T1000 (cell line): ENCODE data around the gene DAW1.
A peak's percentile ranks its signal among the peaks of the same experiment; 100 is the strongest.
"Not testable (repeated sequence)": the region's sequence is repeated elsewhere in the genome, so short reads cannot be mapped to it uniquely, and the experiment has no call there.

Experiments used
- DNase-seq: peaks from one replicate; lab custom pipeline; 2025; ENCODE audit warnings: mixed read lengths; lab: John Stamatoyannopoulos, UW

Gene DAW1, protein sequence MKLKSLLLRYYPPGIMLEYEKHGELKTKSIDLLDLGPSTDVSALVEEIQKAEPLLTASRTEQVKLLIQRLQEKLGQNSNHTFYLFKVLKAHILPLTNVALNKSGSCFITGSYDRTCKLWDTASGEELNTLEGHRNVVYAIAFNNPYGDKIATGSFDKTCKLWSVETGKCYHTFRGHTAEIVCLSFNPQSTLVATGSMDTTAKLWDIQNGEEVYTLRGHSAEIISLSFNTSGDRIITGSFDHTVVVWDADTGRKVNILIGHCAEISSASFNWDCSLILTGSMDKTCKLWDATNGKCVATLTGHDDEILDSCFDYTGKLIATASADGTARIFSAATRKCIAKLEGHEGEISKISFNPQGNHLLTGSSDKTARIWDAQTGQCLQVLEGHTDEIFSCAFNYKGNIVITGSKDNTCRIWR

DNA sequence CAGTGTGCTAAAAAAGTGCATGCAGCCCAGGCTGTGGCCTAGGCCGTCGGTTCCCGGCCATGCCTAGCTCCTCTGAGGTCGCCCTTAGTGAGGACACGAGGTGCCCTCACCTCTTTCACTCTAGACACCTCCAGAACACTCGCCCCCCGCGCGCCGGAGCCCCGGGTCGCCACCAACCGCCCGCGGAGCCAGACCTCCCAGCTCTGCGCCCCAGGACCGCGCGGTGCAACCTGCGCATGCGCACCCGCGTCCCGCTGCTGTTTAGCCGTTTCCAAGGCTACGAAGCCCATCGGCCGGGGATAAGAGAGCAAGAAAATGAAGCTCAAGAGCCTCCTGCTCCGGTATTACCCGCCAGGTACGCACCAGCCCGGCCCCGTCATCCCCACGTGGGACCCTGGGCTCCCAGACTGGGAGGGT is at the start of gene DAW1:
Gene DAW1, plus strand, starts transcription at position 257 of the 417 bp plus-strand sequence. Its CDS starts 59 bp downstream, at position 316.
- peak; percentile 23 for DNase-seq

DNA sequence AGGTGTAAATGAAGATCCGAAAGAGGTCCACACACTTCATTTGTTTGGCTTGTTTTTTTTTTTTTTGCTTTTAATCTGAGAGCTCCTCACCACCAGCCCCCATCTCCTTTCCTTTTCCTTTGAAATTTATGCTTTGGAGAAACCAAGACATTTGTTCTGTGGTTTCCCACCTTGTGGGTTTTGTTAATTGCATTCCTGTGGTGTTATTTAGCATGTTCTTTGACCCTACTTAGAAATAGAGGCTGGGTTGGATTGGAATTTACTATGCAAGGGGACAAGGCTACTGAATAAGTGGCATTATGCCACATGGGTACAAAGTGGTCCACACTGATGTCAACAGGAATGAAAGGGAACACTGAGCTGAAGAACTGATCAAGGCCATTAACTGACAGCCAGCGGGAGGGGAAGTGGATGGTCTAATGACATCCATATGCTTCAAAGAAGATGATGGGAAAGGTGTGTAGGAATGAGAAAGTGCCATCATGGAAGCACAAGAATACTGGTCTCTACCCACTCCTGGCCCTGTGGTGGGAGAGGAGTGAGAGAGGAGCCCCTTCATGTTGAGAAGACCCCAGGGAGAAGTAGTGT is 48.9 kb upstream of the DAW1 start:
- no peak for DNase-seq

DNA sequence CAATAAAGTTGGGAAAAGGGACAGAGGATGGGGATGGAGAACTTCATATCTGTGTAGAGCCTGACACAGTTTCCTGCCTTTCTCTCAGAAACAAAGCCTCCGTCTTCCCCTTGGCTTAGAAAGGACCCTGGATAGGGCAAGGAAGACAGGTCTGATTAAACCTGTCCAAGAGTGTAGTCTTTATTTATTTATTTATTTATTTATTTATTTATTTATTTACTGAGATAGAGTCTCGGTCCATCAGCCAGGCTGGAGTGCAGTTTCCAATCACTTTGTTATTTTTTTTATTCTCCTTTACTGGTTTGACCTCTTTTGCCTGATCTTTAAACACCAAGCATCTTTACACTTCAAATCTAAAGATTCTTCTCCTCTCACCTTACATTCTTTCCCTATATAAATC is 47.5 kb upstream of the DAW1 start:
- DNase-seq, result no peak

DNA sequence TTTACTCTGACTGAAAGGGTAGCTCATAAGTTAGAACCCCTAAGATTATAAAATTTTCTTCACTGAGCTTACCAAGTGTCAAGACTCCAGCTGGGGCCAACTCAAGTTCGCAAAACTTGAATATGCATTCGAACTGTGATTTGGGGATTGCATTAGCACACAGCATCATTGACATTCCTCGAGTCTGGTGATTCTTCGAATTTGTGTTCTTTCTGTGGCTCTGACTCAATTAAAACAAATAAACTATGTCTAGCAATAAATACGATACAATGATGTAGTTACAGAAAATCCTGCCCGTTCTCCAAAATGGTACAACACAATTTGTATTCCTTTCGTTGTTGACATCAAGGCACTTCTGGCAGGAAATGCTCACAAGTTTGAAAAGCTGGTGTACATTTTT is 46.7 kb upstream of the DAW1 start:
- DNase-seq, result no peak

DNA sequence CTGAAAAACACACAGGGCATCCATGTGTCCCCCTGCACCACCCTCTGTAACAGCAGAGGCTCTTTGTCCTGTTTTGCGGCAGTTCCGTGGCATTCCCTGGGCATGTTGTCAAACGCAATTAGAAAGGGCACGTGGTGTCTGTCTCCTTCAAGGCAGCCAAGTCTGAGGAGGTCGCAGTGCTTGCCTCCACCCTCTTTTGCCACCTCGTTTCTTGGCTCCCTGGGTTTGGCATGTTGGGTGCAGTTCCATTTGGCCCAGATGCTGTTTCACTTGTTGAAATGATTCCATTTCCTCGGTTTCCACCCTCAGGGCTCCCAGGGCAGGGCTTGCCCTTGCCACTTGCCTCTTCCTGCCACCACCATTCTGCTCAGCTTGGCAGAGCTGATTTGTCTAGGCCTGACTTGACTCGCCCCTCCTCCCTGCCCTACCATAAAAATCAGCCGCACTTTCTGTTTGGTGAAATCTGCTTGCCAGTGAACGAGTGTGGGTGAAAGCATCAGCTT is 45.4 kb upstream of the DAW1 start:
- no peak for DNase-seq

DNA sequence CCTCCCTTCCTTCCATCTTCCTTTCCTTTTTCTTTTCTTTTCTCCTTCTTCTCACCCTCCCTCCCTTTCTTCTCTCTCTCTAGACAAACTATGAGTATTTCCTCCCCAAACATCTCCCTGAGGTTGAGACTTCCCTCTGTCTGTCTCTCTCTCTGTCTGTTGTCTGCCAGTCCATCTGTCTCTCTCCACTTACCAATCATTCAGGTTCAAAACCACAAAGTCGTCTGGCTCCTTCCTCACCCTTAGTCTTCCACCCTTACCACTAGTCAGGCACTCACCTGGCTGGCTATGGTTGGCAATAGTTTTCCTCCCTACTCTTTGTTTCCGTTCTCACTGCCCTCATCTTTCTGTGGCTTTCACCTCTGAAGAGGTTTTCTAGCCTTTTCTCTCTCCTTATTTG is 44.9 kb upstream of the DAW1 start:
- no peak for DNase-seq

DNA sequence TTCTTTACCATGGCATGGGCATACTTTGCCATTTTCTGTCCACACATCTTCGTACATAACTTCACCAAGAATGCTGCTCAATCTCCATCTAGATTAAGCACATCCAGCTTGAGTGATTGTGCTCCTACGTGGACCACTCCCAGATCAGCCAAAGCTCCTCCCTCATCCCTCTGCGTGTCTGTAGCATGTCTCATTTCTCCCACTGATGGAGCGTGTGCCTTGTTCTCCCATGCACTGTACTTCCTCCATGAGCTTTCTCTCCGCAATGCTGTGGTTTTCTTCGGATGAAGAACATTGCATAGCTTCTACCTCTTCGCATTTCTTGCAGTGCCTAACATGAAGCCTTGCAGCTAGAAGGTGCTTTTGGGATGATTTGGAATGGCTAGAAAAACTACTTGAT is 44.3 kb upstream of the DAW1 start:
- no peak for DNase-seq

DNA sequence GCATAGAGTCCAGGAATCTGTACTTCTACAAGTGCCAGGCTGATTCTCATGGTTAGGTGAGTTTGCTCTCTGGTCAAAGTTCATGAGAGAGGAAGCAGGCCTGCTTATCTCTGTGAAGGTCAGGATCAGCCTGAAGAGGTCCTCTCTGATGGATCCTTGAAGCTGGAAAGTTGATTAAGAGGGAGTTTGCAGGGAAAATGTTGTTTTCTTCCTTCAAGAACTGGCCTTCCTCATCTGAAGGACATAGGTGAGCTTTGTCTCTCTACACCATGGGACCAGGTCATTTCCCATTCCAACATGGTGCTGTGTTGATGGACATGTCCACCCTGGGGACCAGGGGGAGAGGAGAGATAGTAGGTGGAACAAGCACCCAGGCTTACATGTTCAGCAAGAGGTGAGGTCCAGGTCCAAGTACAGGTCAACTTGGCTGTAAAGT is 42.9 kb upstream of the DAW1 start:
- DNase-seq, result no peak

DNA sequence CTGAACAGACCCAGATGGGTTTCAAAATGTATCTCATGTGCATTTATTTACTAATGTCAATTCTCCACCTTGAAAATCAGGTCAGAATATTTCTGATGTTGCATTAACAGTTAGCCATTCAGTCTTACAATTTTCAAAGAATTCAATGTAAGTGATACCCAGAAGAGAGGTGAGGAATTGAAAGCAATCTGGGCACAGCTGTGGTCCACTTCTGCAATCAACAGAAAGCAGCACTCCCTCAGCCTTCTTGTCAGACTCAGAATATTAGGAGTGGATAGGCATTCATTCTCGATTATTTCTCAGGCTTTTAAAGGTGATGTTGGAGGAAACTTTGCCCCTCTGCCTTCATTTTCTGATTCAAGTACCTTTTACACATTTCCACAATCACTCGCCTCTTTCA is 42.1 kb upstream of the DAW1 start:
- no peak for DNase-seq

DNA sequence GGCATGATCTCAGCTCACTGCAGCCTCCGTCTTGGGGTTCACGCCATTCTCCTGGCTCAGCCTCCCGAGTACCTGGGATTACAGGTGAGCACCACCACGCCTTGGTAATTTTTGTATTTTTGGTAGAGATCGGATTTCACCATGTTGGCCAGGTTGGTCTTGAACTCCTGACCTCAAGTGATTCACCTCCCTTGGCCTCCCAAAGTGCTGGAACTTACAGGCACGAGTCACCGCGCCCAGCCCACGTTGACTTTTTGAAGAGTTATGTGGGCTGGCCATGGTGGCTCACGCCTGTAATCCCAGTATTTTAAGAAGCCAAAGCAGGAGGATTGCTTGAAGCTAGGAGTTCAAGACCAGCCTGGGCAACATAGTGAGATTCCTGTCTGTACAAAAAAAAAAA is 37.0 kb upstream of the DAW1 start:
- no peak for DNase-seq

DNA sequence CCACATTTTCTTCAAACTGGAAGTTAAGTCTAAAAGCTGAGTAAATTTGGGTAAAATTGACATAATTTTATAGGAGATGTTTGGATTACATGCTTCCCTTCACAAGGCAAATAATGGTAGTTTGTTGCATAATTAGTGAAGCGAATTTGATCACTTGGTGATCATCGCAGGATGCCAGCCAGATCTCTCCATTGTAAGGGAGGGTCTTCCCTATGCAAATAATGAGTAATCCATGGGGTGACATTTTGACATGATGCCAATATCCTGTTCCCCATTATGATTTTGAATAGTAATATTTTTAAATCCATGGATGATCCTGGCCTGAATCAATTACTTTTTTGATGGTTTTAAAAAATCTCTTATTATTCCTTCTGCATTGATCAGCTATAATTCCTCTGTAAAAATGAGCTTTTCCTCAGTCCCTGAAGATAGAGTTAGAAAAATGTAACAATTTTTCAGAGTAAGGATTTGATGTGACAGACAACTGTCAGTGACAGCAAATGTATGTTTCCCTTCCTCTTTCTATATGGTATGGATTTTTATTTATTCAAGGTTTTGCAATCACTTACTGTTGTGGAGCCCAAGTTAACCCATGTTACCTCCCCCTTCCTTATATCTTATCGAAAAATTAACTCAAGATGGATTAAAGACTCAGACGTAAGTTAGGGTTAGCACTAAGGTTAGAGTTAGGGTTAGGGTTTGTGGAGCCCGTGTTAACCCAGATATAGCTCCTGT is 36.3 kb upstream of the DAW1 start:
- no peak for DNase-seq

DNA sequence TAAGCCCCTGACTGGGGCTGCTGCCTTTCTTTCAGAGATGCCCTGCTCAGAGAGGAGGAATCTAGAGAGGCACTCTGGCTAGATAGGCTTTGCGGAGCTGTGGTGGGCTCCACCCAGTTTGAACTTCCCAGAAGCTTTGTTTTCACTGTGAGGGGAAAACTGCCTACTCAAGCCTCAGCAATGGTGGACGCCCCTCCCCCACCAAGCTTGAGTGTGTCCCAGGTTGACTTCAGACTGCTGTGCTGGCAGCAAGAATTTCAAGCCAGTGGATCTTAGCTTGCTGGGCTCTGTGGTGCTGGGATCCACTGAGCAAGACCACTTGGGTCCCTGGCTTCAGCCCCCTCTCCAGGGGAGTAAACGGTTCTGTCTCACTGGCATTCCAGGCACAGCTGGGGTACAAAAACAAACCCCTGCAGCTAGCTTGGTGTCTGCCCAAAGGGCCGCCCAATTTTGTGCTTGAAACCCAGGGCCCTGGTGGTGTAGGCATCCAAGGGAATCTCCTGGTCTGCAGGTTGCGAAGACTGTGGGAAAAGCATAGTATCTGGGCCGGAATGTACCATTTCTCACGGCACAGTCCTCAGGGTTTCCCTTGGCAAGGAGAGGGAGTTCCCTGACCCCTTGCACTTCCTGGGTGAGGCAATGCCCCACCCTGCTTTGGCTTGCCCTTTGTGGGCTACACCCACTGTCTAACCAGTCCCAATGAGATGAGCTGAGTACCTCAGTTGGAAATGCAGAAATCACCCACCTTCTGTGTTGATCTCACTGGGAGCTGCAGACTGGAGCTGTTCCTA is 31.9 kb upstream of the DAW1 start:
- DNase-seq, result not testable (repeated sequence)

DNA sequence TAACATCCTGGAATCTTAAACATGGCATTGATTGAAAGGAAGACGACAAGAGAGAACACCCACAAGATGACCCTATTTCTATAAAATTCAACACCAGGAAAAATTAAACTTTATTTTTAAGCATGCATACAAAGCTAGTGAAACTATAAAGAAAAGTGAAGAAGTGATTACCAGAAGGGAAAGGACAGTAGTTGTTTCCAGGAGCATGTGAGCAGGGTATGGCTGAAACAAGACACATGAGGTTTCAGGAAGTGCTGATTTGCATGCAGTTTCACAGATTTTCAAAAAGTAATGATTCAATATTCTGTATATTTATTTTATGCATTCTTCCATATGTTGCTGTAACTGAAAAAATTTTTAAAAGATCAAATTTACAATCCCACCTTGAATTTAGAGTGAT is 24.6 kb upstream of the DAW1 start:
- DNase-seq, result no peak

DNA sequence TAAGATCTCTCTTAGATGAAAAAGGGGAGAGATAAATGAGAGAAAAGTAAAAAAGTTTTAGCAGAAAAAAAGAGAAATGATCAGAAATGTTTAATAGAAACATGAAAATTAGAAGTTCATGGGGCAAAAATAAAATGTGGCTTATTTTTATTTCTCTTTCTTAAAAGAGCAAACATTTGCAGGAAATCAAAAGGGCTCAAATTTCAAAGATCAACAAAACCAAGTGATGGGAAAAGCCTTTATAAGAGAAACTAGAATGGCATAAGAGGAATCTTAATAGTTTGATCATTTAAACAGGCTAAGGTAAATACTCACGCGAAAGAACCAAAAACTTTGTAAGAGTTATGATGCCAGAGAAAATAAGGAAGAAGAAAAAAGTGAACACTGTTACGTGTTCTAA is 23.3 kb upstream of the DAW1 start:
- no peak for DNase-seq

DNA sequence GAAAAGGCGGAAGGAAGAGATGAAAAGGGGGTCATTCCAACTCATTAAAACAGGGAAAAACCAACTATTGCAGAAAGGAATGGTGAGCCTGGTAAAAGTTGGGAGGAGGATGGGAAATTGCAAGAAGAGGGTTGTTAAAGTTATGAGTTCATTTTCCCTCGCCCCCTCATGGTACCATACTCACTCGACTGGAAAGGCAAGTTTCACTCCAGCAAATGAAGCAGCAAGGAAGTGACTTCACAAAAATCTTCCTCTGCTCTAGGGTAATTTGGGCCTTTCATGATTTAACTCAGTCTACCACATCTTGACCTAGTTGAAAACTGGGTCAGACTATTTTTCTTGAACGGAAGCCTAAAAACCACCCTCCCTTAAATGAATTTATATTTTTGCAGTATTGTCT is 22.8 kb upstream of the DAW1 start:
- DNase-seq, result no peak

DNA sequence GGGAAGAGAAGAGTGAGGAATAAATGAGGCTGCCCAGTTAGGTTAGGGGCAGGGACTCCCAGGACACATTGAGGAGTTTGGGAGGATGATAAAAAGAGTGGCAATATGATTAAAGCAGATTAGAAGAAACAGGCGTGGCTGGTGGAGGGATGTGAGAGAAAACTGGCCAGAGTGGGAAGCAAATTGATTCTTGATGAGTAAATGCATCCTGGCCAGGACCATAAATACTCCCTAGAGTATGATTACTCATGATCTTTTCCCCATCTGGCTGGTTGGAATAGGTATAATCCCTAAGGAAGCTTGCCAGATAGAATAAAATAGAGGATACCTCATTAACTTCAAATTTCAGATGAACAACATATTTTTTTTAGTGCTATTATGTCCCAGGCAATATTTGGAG is 21.5 kb upstream of the DAW1 start:
- DNase-seq, result no peak

DNA sequence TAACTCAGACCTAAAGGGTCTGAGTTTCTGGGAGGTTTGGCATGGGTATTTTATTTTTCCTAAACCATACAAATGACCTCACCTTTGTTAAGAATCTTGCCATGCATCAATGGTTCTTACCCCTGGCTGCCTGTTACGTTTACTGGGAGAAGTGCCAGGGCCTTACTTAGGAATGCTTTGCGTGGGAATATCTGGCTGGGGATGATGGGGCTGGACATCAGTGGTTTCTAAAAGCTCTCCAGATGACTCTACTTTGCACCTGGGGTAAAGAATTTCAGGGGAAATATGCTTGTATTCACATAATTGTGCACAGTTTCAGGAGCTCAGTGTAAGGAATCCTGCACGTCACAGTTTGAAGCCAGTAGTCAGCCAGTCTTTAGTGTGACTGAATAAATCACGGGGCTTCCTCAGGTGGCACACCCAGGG is 18.2 kb upstream of the DAW1 start:
- no peak for DNase-seq

DNA sequence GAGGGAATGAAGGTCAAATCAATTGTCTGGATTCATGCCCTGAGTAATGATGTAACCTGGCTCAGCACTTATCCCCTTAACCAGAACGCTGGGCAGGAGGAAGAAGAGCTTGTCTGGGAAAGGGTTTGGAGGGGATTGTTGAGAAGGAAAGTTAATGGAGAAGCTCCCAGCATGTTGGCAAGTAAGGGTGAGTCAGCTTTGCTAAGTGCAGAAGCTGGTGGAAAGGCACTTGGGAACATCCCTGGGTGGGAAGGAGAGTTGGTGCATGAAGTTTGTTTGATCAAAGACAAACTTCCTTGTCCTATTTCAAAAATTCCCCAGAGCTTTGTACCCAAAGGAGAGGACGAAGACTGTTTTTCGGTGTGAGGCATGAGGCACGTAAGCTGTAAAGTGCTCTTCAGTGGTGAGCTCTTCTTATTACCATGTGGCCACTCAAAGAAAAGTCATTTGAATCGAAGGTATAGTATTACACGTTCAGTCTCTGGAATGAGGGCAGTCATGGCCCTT is 17.6 kb upstream of the DAW1 start:
- no peak for DNase-seq

DNA sequence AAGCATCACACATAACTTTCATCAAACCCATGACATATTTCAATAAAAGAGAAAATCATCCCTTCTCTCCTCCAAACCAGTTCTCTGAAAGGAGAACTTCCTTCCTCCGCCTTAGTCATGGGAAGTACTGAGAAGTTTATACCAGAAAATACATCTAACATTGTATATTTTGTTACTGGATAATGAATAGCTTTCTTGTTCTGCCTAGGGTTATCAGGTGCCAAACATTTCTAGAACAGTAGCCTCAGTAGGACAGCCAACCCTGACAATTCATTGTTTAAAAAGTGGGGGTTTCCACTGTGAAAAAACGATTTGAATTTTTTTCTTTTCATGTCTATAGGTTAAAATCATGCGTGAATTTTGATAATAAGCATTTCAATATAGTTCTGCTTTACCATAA is 16.0 kb upstream of the DAW1 start:
- DNase-seq, result no peak

DNA sequence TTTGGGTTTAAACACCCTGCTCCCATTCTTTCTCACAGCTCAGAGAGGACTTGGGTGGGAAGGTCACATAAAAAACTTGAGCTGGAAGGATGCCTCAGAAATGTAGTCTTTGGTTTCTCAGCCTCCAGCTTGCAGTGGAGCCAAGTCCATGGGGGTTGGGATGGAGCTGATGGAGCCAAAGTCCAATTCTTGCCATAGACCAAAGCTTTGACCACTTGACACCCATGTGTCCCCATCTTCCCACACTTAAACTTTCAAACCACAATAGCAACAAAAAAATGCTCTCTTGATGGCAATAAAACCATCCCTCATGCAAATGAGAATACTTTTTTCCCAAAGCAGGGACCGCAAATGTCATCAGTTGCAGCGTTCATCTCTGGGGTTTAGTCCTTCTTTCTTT is 14.7 kb upstream of the DAW1 start:
- no peak for DNase-seq

DNA sequence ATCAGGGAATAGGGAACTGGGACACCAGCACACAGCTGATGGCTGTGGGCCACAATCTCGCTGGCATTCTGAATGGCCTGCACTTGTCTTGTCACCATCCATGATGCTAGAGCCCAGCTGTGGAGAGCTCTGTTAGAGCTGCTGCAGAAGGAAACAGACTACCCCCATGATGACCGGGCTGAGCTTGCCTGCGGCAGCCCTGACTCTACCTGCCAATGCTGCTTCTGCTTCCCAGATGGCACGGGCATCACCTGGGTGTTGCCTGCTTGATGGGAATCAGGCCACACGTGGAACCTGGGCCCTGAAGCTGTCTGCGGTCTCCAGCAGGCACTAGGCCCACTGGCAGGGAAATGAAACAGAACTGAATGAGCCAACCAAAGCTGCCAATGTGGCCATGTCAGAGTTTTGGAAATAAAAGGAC is 11.2 kb upstream of the DAW1 start:
- DNase-seq, result no peak

DNA sequence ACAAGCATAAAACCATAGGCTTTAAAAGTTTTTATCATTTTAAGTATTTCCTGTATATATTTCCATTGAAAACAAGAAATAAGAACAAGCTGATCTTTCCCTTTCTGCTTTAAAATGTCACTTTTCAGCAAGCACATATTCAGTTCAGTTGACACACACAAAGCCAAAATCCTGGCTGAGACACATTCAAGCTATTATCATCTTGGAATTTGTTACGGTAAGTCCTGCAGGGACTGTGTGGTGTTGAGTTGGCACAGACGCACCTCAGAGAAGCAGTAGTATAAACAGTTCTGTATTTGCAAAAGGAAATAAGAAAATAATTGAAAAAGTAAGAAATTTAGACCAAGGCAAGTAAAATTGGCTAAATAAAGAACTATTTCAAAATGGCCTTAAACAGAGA is 10.4 kb upstream of the DAW1 start:
- no peak for DNase-seq
